Fibroblast of villous mesenchyme (primary cell): Measurements from ENCODE around the gene NUDT15. TPM values are rescaled to one million over a fixed set of nuclear protein-coding genes. Genes with fewer than 3 reads are reported as not detected.
"Not testable (repeated sequence)": the region's sequence is repeated elsewhere in the genome, so short reads cannot be mapped to it uniquely, and the experiment has no call there.

Source experiments
- DNase-seq: peaks from one replicate; pipeline ENCODE4 v3.0.0-alpha.2; 2010; ENCODE audit warnings: low read depth
- H3K4me3 ChIP-seq: 2 replicates; pipeline ENCODE4 v1.5.1; 2011; ENCODE audit warnings: low read depth, mild to moderate bottlenecking, low read length
- CTCF ChIP-seq: IDR thresholded peaks from 2 replicates; pipeline ENCODE4 v1.5.1; 2012; ENCODE audit warnings: low read depth, mild to moderate bottlenecking, low read length; ENCODE audit not compliant: insufficient read depth
- total RNA-seq: library from RNA; depleted of rRNA; stranded (reverse); fragments of >200 nt; gene quantifications from 2 replicates; pipeline ENCODE4 v1.2.3, GENCODE V29; 2012

Gene NUDT15
- total RNA-seq, 1 donor, result 23.7 TPM

- peak overlapping the region; percentile 99 for H3K4me3 ChIP-seq
- no peak for DNase-seq
- TF ChIP-seq CTCF, result no peak
These were observed 36.9 kb upstream of the NUDT15 start for GRCh38 chr13:48000559-48001113.

- no peak for TF ChIP-seq CTCF
- DNase-seq, result peak; percentile 86
These were observed 36.2 kb upstream of the NUDT15 start, which contains the start of gene SUCLA2 for GRCh38 chr13:48001114-48001881. Gene SUCLA2 (minus strand): TSS chr13:48001273. CDS start chr13:48001269, 4 bp downstream.

GRCh38 chr13:48001999-48002398 lies 35.5 kb upstream of the NUDT15 start:
- H3K4me3 ChIP-seq, result not testable (repeated sequence)

More at GRCh38 chr13:48001114-48001881, 36.2 kb upstream of the NUDT15 start, which contains the start of gene SUCLA2:
- H3K4me3 ChIP-seq, result peak within 1 kb of the TSS; percentile 99

GRCh38 chr13:48004201-48004600 lies 33.3 kb upstream of the NUDT15 start:
- H3K4me3 ChIP-seq, result no peak overlapping the region
- no peak for TF ChIP-seq CTCF
- DNase-seq, result no peak

More at GRCh38 chr13:48001999-48002398, 35.5 kb upstream of the NUDT15 start:
- DNase-seq, result not testable (repeated sequence)

GRCh38 chr13:48006396-48006795 lies 31.1 kb upstream of the NUDT15 start:
- no peak for DNase-seq

GRCh38 chr13:48009284-48009683 lies 28.2 kb upstream of the NUDT15 start:
- peak; percentile 59 for DNase-seq
- H3K4me3 ChIP-seq, result no peak overlapping the region
- no peak for TF ChIP-seq CTCF

More at GRCh38 chr13:48006396-48006795, 31.1 kb upstream of the NUDT15 start:
- H3K4me3 ChIP-seq, result no peak overlapping the region
- no peak for TF ChIP-seq CTCF

- TF ChIP-seq CTCF, result no peak
- DNase-seq, result no peak
- H3K4me3 ChIP-seq, result no peak overlapping the region
These were observed 26.8 kb upstream of the NUDT15 start for GRCh38 chr13:48010698-48011097.
